ENCODE measurements around the gene C14orf132.

DNA sequence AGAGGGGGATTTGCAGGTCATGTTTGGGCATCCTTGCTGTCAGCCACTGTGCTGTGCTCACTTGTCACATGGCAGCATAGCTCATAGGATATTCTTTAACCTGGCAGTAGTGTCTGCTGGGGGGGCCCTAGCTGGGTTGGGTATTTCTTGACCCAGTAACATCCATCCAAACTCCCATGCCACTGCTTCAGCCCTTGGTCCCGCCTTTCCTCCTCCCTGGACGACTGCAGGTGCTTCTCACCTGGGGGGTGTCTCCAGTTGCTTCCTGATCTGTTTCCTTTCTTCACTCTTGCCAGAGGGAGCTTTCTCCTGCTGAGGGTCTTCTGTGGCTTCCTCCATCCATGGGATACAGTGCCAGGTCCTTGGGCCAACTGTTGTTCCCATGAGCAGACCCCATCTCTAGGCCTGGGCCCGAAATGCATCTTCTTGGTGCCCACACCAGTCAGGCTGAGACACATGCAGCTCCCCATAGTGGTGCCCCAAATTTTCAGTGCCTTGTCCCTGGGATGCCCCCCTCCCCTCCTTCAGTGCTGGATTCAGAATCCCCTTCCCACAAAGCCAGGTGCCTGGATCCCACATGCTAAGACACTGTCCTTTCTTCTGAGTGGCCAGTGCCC is 20.5 kb downstream of the C14orf132 start:
- TF ChIP-seq, protein P1, sequence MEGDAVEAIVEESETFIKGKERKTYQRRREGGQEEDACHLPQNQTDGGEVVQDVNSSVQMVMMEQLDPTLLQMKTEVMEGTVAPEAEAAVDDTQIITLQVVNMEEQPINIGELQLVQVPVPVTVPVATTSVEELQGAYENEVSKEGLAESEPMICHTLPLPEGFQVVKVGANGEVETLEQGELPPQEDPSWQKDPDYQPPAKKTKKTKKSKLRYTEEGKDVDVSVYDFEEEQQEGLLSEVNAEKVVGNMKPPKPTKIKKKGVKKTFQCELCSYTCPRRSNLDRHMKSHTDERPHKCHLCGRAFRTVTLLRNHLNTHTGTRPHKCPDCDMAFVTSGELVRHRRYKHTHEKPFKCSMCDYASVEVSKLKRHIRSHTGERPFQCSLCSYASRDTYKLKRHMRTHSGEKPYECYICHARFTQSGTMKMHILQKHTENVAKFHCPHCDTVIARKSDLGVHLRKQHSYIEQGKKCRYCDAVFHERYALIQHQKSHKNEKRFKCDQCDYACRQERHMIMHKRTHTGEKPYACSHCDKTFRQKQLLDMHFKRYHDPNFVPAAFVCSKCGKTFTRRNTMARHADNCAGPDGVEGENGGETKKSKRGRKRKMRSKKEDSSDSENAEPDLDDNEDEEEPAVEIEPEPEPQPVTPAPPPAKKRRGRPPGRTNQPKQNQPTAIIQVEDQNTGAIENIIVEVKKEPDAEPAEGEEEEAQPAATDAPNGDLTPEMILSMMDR (conservative IDR thresholded peaks at IDR 0.05; ENCODE audit: low read length): no peak
- TF ChIP-seq EZH2phosphoT487 (IDR thresholded peaks at IDR 0.05; ENCODE audit: borderline replicate concordance): no peak
